ENCODE measurements around the gene CACNA1C.

DNA sequence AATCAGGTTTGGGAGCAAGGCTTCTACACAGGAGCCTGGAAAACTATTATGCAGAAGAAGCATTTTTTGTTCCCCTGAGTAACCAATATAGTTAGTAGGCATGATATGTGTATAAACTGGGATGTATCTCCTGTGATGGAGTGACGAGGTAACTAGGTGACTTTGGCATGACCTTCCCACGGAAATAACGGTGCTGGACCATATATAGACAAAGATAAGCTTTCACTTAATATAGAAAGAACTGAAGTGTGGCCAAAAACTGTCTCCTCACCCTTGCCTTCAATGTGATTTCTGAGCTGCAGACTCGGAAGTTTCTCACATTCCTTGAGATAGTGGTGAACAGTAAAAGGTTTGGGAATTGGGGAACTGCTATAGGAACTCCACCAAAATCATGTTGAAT lies 185.3 kb downstream of the CACNA1C start:
- TF ChIP-seq, protein P1, sequence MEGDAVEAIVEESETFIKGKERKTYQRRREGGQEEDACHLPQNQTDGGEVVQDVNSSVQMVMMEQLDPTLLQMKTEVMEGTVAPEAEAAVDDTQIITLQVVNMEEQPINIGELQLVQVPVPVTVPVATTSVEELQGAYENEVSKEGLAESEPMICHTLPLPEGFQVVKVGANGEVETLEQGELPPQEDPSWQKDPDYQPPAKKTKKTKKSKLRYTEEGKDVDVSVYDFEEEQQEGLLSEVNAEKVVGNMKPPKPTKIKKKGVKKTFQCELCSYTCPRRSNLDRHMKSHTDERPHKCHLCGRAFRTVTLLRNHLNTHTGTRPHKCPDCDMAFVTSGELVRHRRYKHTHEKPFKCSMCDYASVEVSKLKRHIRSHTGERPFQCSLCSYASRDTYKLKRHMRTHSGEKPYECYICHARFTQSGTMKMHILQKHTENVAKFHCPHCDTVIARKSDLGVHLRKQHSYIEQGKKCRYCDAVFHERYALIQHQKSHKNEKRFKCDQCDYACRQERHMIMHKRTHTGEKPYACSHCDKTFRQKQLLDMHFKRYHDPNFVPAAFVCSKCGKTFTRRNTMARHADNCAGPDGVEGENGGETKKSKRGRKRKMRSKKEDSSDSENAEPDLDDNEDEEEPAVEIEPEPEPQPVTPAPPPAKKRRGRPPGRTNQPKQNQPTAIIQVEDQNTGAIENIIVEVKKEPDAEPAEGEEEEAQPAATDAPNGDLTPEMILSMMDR (IDR thresholded peaks at IDR 0.05): no peak
- no peak for TF ChIP-seq EZH2 (IDR thresholded peaks at IDR 0.05; ENCODE audit: borderline replicate concordance, insufficient read depth, low read depth, low read length, poor library complexity, severe bottlenecking)

Data from B cell (primary cell).